GM12891 (cell line): Measurements from ENCODE around the gene EEF2K.

Source experiments
- PAX5 ChIP-seq: IDR thresholded peaks from 2 replicates; pipeline ENCODE4 v1.6.1; 2011; ENCODE audit warnings: low read length, moderate library complexity, mild to moderate bottlenecking; ENCODE audit not compliant: insufficient read depth, severe bottlenecking
- POLR2A ChIP-seq: IDR thresholded peaks from 2 replicates; pipeline ENCODE4 v1.6.1; 2011; ENCODE audit warnings: low read depth, low read length, control low read depth
- POLR2AphosphoS5 ChIP-seq: IDR thresholded peaks from 2 replicates; pipeline ENCODE4 v1.6.1; 2011; ENCODE audit warnings: low read depth, low read length, control low read depth
- POU2F2 ChIP-seq: IDR thresholded peaks from 2 replicates; pipeline ENCODE4 v1.6.1; 2011; ENCODE audit warnings: low read depth, mild to moderate bottlenecking, control low read depth, low read length, moderate library complexity
- SPI1 ChIP-seq: IDR thresholded peaks from 2 replicates; pipeline ENCODE4 v1.6.1; 2011; ENCODE audit warnings: low read depth, low read length, control low read depth
- TAF1 ChIP-seq: IDR thresholded peaks from 2 replicates; pipeline ENCODE4 v1.6.1; 2011; ENCODE audit warnings: low read depth, low read length, control low read depth

GRCh38 chr16:22216191-22216831 is 10.2 kb downstream of the EEF2K start:
- no peak for TF ChIP-seq TAF1
- no peak for TF ChIP-seq POLR2AphosphoS5
- no peak for TF ChIP-seq SPI1
- no peak for TF ChIP-seq POU2F2
- TF ChIP-seq POLR2A: no peak
- TF ChIP-seq PAX5: no peak
